Astrocyte (in vitro differentiated cells and primary cell): ENCODE measurements around the gene CTNND2.

Experiments
- EZH2 ChIP-seq: IDR thresholded peaks from 2 replicates; pipeline ENCODE4 v1.6.1; 2012; ENCODE audit warnings: mild to moderate bottlenecking, low read length, inconsistent platforms; ENCODE audit not compliant: insufficient read depth
- TF ChIP-seq, protein P1 (sequence below): IDR thresholded peaks from 2 replicates; pipeline ENCODE4 v1.5.1; 2011; ENCODE audit warnings: low read depth, mild to moderate bottlenecking, inconsistent platforms, low read length, moderate library complexity; ENCODE audit not compliant: insufficient read depth

DNA sequence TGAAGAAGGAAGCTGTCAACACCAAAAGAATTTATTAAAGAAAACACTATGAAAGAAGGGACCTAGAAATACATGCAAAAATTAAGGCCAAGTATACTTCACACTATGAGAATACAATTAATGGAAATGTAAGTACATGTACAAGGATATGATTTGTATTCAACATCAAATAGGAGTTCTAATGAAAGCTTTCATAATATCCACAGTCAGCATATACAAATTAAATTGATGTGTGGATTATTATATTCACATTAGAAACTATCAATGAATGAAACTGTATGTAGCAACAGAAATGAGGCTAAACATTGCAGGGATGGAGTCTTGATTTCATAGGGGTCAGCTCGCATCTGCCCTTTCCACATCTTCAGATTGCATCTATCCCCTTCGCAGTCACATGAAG is 401.5 kb downstream of the CTNND2 start:
- TF ChIP-seq, protein P1, sequence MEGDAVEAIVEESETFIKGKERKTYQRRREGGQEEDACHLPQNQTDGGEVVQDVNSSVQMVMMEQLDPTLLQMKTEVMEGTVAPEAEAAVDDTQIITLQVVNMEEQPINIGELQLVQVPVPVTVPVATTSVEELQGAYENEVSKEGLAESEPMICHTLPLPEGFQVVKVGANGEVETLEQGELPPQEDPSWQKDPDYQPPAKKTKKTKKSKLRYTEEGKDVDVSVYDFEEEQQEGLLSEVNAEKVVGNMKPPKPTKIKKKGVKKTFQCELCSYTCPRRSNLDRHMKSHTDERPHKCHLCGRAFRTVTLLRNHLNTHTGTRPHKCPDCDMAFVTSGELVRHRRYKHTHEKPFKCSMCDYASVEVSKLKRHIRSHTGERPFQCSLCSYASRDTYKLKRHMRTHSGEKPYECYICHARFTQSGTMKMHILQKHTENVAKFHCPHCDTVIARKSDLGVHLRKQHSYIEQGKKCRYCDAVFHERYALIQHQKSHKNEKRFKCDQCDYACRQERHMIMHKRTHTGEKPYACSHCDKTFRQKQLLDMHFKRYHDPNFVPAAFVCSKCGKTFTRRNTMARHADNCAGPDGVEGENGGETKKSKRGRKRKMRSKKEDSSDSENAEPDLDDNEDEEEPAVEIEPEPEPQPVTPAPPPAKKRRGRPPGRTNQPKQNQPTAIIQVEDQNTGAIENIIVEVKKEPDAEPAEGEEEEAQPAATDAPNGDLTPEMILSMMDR = no peak
- no peak for TF ChIP-seq EZH2
